ENCODE measurements around the gene PRSS27. TPM values are rescaled to one million over a fixed set of nuclear protein-coding genes. Genes with fewer than 3 reads are reported as not detected.

The PRSS27 gene
- total RNA-seq, 4 donors from 2014 or later = 0.75 to 4.2 (median 2.2) TPM

DNA sequence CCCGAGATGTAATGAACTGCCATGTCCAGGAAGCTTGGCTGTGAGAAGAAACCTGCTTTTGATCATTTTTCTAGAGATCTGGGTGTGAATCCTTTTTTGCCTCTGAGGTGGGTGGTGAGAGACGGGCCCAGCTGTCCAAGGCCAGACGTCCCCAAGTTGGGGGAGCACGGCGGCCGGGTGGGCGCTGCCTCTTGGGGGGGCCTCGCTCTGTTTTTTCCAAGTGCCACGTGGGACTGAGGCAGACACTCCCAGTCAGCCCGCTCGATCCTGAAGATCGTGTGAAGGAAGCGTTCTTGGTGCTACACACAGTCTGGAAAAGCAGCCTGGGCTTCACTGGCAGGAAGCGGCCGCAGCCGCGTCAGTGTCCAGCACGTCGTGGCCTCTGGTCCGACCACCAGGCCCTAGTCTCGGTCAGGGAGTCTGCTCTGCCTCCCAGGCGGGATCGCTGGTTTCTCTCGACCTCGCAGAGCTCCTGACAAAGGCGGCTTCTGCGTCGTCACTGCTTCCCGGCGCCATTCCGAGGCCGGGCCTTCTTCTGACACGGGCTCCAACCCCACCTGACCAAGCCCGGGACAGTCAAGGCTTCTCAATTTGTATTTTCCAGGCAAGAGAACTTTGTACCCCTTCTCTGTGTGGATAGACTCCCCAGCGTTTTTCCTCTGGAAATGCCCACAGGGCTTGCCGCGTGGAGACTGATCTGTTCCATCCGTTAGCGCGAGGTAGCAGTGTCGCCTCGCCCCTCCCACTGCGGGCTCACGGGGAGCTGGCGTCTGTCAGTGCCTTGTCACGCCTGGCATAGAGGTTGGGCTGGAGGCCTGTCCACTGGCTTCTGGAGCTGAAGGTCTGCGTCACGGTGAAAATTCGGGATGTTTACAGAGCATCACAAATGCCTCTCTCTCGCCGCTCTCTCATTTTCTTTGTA lies 12.4 kb downstream of the PRSS27 start:
- WGBS = 91% methylated on average over 48 of the region's 51 CpGs
- TF ChIP-seq EP300 (IDR thresholded peaks at IDR 0.05) = no peak
- no peak for TF ChIP-seq POLR2AphosphoS5 (IDR thresholded peaks at IDR 0.05)
- TF ChIP-seq, protein P1, sequence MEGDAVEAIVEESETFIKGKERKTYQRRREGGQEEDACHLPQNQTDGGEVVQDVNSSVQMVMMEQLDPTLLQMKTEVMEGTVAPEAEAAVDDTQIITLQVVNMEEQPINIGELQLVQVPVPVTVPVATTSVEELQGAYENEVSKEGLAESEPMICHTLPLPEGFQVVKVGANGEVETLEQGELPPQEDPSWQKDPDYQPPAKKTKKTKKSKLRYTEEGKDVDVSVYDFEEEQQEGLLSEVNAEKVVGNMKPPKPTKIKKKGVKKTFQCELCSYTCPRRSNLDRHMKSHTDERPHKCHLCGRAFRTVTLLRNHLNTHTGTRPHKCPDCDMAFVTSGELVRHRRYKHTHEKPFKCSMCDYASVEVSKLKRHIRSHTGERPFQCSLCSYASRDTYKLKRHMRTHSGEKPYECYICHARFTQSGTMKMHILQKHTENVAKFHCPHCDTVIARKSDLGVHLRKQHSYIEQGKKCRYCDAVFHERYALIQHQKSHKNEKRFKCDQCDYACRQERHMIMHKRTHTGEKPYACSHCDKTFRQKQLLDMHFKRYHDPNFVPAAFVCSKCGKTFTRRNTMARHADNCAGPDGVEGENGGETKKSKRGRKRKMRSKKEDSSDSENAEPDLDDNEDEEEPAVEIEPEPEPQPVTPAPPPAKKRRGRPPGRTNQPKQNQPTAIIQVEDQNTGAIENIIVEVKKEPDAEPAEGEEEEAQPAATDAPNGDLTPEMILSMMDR (IDR thresholded peaks at IDR 0.05) = no peak
- TF ChIP-seq POLR2A (IDR thresholded peaks at IDR 0.05; ENCODE audit: low read depth) = no peak
- no peak overlapping the region for H3K27ac ChIP-seq (replicated peaks in 1 of 4)
- peaks cover 0 to 9% (median 0%) of the 10 kb centered on the region in 4 donors for H3K4me1 ChIP-seq
- H3K4me3 ChIP-seq = no peak overlapping the region
- DNase-seq (ENCODE audit: extremely low spot score) = no peak
- intact Hi-C loops (cut with DNase I) = no loop called here
- H3K27me3 ChIP-seq = no peaks in the 10 kb centered on the region
- H3K36me3 ChIP-seq = peaks cover 45 to 77% (median 67%) of the 10 kb centered on the region in 4 donors
- no peaks in the 10 kb centered on the region for H3K9me3 ChIP-seq

DNA sequence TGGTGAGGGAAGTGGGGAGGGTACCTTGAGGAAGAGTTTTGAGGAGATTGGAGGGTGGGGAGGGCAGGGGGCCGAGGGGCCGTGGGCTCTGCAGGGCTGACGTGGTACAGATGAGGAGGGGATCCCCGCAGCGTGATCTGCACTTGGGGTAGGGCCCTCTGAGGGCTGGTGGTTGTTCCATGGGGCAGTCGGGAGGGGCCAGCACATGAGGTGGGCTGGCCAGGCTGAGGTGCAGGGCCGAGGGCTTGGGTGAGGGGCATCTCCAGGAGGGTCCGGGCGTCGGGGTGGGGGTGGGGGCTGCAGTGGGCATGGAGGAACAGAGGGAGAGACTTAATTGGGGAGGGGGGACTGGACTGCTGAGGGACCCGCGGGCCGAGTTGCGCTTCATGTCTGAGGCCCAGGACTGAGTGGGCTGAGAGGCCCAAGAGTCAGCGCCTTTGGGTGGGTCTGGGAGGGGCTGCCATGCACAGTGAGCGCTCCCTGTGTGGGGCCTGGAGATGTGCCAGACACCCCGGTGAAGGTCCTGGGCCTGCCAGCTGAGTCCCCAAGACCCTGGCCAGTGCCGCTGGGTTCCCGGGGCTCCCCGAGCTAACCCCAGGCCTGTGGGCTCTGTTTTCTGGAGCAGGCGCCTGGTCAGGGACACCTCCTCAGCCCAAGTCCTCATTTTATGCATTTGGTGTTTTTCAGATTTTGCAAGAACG lies 13.3 kb downstream of the PRSS27 start:
- no peak for DNase-seq (ENCODE audit: extremely low spot score)
- no peak overlapping the region for H3K27ac ChIP-seq (replicated peaks in 1 of 4)
- H3K4me1 ChIP-seq = peaks cover 0 to 9% (median 0%) of the 10 kb centered on the region in 4 donors
- 92% methylated on average over 21 of the region's 22 CpGs for WGBS
- no peaks in the 10 kb centered on the region for H3K9me3 ChIP-seq
- no peak for TF ChIP-seq EP300 (IDR thresholded peaks at IDR 0.05)
- no peak for TF ChIP-seq POLR2A (IDR thresholded peaks at IDR 0.05; ENCODE audit: low read depth)
- no peak for TF ChIP-seq POLR2AphosphoS5 (IDR thresholded peaks at IDR 0.05)
- TF ChIP-seq, protein P1 (IDR thresholded peaks at IDR 0.05) = no peak
- no peaks in the 10 kb centered on the region for H3K27me3 ChIP-seq
- no peak overlapping the region for H3K4me3 ChIP-seq
- peaks cover 54 to 85% (median 76%) of the 10 kb centered on the region in 4 donors for H3K36me3 ChIP-seq
- intact Hi-C loops (cut with DNase I) = no loop called here

DNA sequence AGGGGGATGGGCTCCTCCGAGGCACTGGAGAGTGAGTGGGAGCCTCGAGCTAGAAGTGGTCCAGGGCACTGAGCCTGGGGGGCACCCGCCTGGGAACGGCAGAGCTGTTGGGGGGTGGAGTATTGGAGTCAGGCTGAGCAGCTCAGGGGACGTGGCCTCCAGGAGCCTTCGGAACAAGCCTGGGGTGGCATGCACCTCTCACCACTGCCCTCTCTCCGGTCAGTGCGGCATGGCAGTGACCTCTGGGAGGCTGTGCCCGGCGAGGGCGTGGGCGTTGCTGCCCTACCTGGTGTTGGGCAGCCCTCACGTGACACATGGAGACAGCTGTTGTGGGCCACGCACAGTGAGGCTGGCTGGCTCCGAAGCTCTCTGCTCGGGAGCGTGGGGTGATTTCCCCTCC lies 13.9 kb downstream of the PRSS27 start:
- intact Hi-C loops (cut with DNase I) = no loop called here
- Histone ChIP-seq H3K27ac (replicated peaks in 1 of 4) (no peak overlapping the region), H3K4me3 (no peak overlapping the region), H3K9me3 (no peaks in the 10 kb centered on the region), H3K27me3 (no peaks in the 10 kb centered on the region), H3K36me3 (peaks cover 54 to 92% (median 83%) of the 10 kb centered on the region in 4 donors), H3K4me1 (peaks cover 0 to 9% (median 0%) of the 10 kb centered on the region in 4 donors)
- 97% methylated on average over 5 of the region's 17 CpGs for WGBS
- TF ChIP-seq POLR2AphosphoS5 (IDR thresholded peaks at IDR 0.05) = no peak
- no peak for DNase-seq (ENCODE audit: extremely low spot score)

DNA sequence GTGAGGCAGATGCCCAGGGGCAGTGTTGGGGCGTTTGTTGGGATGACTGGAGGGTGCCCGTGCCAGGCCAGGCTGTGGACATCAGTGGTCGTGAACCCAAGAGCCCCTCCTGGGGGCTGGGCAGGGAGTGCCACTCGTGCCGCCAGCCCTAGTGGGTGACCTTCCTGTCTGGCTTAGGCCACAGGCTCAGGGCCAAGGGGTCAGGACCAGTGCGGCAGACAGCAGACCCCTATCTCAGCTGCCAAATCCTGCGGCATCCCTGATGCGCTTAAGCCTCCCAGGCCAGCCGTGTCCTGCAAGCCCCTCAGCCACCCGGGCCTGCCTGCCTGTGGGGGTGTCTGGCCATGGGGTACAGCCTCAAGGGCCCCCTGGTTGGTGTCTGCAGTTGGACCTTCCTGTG lies 14.7 kb downstream of the PRSS27 start:
- TF ChIP-seq, protein P1 (IDR thresholded peaks at IDR 0.05) = no peak
- TF ChIP-seq EP300 (IDR thresholded peaks at IDR 0.05) = no peak
- no peak for TF ChIP-seq POLR2A (IDR thresholded peaks at IDR 0.05; ENCODE audit: low read depth)
- no peak for TF ChIP-seq POLR2AphosphoS5 (IDR thresholded peaks at IDR 0.05)
- Histone ChIP-seq H3K4me3 (no peak overlapping the region), H3K9me3 (no peaks in the 10 kb centered on the region), H3K27me3 (no peaks in the 10 kb centered on the region), H3K27ac (replicated peaks in 1 of 4) (no peak overlapping the region), H3K4me1 (peaks cover 0 to 9% (median 0%) of the 10 kb centered on the region in 4 donors), H3K36me3 (peaks cover 54 to 99% (median 90%) of the 10 kb centered on the region in 4 donors)
- intact Hi-C loops (cut with DNase I) = no loop called here
- no CpG with 5 or more reads among the region's 10 CpGs for WGBS
- no peak for DNase-seq (ENCODE audit: extremely low spot score)

DNA sequence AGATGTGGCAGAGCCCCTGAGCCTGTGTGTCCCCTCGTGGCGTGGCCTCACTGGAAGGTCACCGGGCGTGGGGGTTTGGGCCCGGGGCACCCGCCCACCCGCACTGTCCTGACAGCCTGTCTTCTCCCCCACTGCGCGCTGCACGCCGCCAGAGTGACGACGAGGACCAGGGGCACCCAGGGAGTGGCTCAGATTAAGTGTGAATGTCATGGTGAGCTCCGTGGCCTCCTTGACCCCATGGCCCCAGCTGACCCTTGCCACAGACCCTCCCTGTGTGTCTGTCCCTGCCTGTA lies 15.1 kb downstream of the PRSS27 start:
- H3K9me3 ChIP-seq = no peaks in the 10 kb centered on the region
- 80% methylated on average over 2 of the region's 14 CpGs for WGBS
- peaks cover 57 to 100% (median 93%) of the 10 kb centered on the region in 4 donors for H3K36me3 ChIP-seq
- DNase-seq (ENCODE audit: extremely low spot score) = no peak
- H3K27ac ChIP-seq (replicated peaks in 1 of 4) = no peak overlapping the region
- TF ChIP-seq, protein P1 (IDR thresholded peaks at IDR 0.05) = no peak
- no peak for TF ChIP-seq POLR2A (IDR thresholded peaks at IDR 0.05; ENCODE audit: low read depth)
- TF ChIP-seq EP300 (IDR thresholded peaks at IDR 0.05) = no peak
- TF ChIP-seq POLR2AphosphoS5 (IDR thresholded peaks at IDR 0.05) = no peak
- peaks cover 0 to 9% (median 0%) of the 10 kb centered on the region in 4 donors for H3K4me1 ChIP-seq
- no peaks in the 10 kb centered on the region for H3K27me3 ChIP-seq
- no peak overlapping the region for H3K4me3 ChIP-seq
- intact Hi-C loops (cut with DNase I) = no loop called here

Data from esophagus muscularis mucosa (tissue), 4 donors.